ENCODE measurements around the gene XPO4. TPM values are rescaled to one million over a fixed set of nuclear protein-coding genes. Genes with fewer than 3 reads are reported as not detected.

XPO4 gene
- polyA plus RNA-seq, 1 of the 3 experiments (the other 2 are of a cell fraction) = 4.2 TPM

DNA sequence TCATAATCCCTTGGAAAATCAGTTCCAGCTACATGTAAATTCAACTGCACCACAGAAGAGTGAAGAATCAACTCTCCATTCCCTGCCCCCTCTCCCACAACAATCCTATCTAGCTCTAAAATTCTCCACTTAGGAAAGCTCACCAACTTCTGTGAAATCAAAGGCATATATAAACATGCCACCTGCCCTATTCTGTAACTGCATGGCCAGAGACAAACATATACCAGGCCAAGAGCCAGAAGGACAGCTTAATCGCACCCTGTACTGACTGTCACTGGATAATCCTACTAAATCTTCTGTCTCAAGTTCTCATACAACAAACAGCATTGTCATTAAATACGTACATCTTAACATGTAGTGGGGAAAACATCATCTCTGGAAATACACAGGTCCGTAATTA lies 70.6 kb downstream of the XPO4 start:
- 97% methylated on average over 3 of the region's 3 CpGs for WGBS (ENCODE audit: low lambda C conversion rate)
- no peaks in the 10 kb centered on the region for H3K27me3 ChIP-seq (ENCODE audit: insufficient read depth)
- CTCF ChIA-PET = interaction anchor here (0.5 to 2.0 kb wide), 7 partner anchors 9 to 336 kb away, joined by 3 to 6 read pairs (median 3); partner anchors contain the start of gene IL17D
- no peaks in the 10 kb centered on the region for H4K20me1 ChIP-seq (ENCODE audit: insufficient read depth)
- TF ChIP-seq GABPA (IDR thresholded peaks at IDR 0.05; ENCODE audit: low read depth) = no peak
- TF ChIP-seq RFX5 (IDR thresholded peaks at IDR 0.05; ENCODE audit: low read length) = no peak
- no peak for TF ChIP-seq EZH2phosphoT487 (IDR thresholded peaks at IDR 0.05; ENCODE audit: borderline replicate concordance, low read depth)
- TF ChIP-seq SMC3 (IDR thresholded peaks at IDR 0.05; ENCODE audit: low read depth, low read length) = no peak
- TF ChIP-seq MEF2A (IDR thresholded peaks at IDR 0.05; ENCODE audit: borderline replicate concordance, low read depth) = no peak
- no peak for TF ChIP-seq MXI1 (IDR thresholded peaks at IDR 0.05; ENCODE audit: low read depth, low read length)
- TF ChIP-seq GATA2 (CRISPR knock-in tag; IDR thresholded peaks at IDR 0.05) = no peak
- TF ChIP-seq, protein P1, sequence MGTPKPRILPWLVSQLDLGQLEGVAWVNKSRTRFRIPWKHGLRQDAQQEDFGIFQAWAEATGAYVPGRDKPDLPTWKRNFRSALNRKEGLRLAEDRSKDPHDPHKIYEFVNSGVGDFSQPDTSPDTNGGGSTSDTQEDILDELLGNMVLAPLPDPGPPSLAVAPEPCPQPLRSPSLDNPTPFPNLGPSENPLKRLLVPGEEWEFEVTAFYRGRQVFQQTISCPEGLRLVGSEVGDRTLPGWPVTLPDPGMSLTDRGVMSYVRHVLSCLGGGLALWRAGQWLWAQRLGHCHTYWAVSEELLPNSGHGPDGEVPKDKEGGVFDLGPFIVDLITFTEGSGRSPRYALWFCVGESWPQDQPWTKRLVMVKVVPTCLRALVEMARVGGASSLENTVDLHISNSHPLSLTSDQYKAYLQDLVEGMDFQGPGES (IDR thresholded peaks at IDR 0.05; ENCODE audit: low read depth, low read length) = no peak
- TF ChIP-seq, protein P2, sequence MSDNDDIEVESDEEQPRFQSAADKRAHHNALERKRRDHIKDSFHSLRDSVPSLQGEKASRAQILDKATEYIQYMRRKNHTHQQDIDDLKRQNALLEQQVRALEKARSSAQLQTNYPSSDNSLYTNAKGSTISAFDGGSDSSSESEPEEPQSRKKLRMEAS (IDR thresholded peaks at IDR 0.05; ENCODE audit: low read depth) = no peak
- TF ChIP-seq, protein P3, sequence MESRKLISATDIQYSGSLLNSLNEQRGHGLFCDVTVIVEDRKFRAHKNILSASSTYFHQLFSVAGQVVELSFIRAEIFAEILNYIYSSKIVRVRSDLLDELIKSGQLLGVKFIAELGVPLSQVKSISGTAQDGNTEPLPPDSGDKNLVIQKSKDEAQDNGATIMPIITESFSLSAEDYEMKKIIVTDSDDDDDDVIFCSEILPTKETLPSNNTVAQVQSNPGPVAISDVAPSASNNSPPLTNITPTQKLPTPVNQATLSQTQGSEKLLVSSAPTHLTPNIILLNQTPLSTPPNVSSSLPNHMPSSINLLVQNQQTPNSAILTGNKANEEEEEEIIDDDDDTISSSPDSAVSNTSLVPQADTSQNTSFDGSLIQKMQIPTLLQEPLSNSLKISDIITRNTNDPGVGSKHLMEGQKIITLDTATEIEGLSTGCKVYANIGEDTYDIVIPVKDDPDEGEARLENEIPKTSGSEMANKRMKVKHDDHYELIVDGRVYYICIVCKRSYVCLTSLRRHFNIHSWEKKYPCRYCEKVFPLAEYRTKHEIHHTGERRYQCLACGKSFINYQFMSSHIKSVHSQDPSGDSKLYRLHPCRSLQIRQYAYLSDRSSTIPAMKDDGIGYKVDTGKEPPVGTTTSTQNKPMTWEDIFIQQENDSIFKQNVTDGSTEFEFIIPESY (IDR thresholded peaks at IDR 0.05; ENCODE audit: borderline replicate concordance, low read depth) = no peak
- TF ChIP-seq YY1 (IDR thresholded peaks at IDR 0.05; ENCODE audit: low read depth) = no peak
- no peak for TF ChIP-seq RXRA (IDR thresholded peaks at IDR 0.05; ENCODE audit: borderline replicate concordance, low read depth)
- TF ChIP-seq, protein P4, sequence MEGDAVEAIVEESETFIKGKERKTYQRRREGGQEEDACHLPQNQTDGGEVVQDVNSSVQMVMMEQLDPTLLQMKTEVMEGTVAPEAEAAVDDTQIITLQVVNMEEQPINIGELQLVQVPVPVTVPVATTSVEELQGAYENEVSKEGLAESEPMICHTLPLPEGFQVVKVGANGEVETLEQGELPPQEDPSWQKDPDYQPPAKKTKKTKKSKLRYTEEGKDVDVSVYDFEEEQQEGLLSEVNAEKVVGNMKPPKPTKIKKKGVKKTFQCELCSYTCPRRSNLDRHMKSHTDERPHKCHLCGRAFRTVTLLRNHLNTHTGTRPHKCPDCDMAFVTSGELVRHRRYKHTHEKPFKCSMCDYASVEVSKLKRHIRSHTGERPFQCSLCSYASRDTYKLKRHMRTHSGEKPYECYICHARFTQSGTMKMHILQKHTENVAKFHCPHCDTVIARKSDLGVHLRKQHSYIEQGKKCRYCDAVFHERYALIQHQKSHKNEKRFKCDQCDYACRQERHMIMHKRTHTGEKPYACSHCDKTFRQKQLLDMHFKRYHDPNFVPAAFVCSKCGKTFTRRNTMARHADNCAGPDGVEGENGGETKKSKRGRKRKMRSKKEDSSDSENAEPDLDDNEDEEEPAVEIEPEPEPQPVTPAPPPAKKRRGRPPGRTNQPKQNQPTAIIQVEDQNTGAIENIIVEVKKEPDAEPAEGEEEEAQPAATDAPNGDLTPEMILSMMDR (IDR thresholded peaks at IDR 0.05) = no peak
- TF ChIP-seq, protein P5, sequence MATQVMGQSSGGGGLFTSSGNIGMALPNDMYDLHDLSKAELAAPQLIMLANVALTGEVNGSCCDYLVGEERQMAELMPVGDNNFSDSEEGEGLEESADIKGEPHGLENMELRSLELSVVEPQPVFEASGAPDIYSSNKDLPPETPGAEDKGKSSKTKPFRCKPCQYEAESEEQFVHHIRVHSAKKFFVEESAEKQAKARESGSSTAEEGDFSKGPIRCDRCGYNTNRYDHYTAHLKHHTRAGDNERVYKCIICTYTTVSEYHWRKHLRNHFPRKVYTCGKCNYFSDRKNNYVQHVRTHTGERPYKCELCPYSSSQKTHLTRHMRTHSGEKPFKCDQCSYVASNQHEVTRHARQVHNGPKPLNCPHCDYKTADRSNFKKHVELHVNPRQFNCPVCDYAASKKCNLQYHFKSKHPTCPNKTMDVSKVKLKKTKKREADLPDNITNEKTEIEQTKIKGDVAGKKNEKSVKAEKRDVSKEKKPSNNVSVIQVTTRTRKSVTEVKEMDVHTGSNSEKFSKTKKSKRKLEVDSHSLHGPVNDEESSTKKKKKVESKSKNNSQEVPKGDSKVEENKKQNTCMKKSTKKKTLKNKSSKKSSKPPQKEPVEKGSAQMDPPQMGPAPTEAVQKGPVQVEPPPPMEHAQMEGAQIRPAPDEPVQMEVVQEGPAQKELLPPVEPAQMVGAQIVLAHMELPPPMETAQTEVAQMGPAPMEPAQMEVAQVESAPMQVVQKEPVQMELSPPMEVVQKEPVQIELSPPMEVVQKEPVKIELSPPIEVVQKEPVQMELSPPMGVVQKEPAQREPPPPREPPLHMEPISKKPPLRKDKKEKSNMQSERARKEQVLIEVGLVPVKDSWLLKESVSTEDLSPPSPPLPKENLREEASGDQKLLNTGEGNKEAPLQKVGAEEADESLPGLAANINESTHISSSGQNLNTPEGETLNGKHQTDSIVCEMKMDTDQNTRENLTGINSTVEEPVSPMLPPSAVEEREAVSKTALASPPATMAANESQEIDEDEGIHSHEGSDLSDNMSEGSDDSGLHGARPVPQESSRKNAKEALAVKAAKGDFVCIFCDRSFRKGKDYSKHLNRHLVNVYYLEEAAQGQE (IDR thresholded peaks at IDR 0.05; ENCODE audit: low read depth, low read length) = no peak
- TF ChIP-seq TCF12 (IDR thresholded peaks at IDR 0.05) = no peak
- H3K27ac ChIP-seq (ENCODE audit: low read depth in 2 of 2, low read length in 1 of 2) = no peak overlapping the region
- no peak overlapping the region for H3K4me2 ChIP-seq
- H3K4me1 ChIP-seq (ENCODE audit: control insufficient read depth in 1 of 2, insufficient read depth in 2 of 2, low read depth in 1 of 2, low read length in 1 of 2) = peaks cover 0 to 9% of the 10 kb centered on the region in 2 experiments; a peak in 1 of 4 replicates
- H3K36me3 ChIP-seq (replicated peaks in 1 of 2; ENCODE audit: control insufficient read depth in 1 of 2, insufficient read depth in 2 of 2, low read length in 1 of 2) = peaks cover 7 to 12% of the 10 kb centered on the region in 2 experiments
- peaks cover 6% of the 10 kb centered on the region for H3F3A ChIP-seq (replicated peaks; ENCODE audit: insufficient read depth)
- no peak overlapping the region for H2AFZ ChIP-seq (ENCODE audit: low read depth)
- POLR2A ChIA-PET = no interaction called here
- no peak overlapping the region for H3K9ac ChIP-seq
- no peak for DNase-seq
- H3K9me2 ChIP-seq = no peaks in the 10 kb centered on the region
- no peak overlapping the region for H3K4me3 ChIP-seq (ENCODE audit: low read depth in 2 of 2, low read length in 1 of 2)
- H3K79me2 ChIP-seq (ENCODE audit: insufficient read depth) = peaks cover 12% of the 10 kb centered on the region; the same call in 1 of the 2 replicates
- H3K9me3 ChIP-seq = no peaks in the 10 kb centered on the region
